GM19467 (cell line): ENCODE results near the gene ACIN1.

Experiments used
- ATAC-seq: cut with Tn5 transposase; IDR thresholded peaks from one replicate; pipeline ENCODE4 v1.9.1; 2021; ENCODE audit warnings: mild to moderate bottlenecking, moderate library complexity; ENCODE audit not compliant: unreplicated experiment

ACIN1 gene

GRCh38 chr14:23062002-23062401, 32.9 kb downstream of the ACIN1 start:
- no peak for ATAC-seq

DNA sequence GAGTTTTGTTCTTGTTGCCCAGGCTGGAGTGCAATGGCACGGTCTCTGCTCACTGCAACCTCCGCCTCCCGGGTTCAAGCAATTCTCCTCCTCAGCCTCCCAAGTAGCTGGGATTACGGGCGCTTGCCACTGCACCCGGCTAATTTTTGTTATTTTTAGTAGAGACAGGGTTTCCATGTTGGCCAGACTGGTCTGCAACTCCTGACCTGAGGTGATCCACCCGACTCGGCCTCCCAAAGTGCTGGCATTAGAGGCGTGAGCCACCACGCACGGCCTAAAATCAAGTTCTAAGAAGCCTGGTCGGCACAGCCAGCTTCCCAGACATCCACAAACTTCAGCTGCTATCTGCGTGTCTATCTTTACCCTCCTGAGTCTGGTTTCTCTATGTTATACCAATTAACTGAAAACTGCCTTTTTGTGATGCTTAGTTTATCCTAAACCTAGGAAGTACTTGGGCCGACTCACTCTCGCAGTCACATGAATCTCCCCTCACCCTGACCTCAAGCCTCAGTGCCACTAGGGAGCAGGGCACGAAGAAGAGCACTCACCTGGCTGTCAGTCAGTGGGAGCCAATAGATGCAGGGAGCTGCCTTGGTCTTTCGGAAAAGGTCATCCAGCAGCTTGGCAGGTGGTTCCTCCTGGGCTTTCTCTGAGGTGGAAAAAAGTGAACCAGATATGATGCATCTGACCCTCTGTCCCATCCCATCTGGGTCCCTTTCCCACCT, 34.2 kb downstream of the ACIN1 start:
- no peak for ATAC-seq

GRCh38 chr14:23058654-23059504, 36.1 kb downstream of the ACIN1 start:
- ATAC-seq, result no peak

GRCh38 chr14:23057757-23058653, 36.9 kb downstream of the ACIN1 start:
- peak; percentile 60 for ATAC-seq

- ATAC-seq, result peak; percentile 40
Observed at GRCh38 chr14:23056956-23057756, 37.8 kb downstream of the ACIN1 start, which contains the start of gene CDH24. Gene CDH24 (minus strand): TSS chr14:23057520. CDS start chr14:23055733, 1,787 bp downstream.

- ATAC-seq, result peak; percentile 51
Observed at GRCh38 chr14:23056145-23056955, 38.6 kb downstream of the ACIN1 start.

- ATAC-seq, result no peak
Observed at GRCh38 chr14:23055621-23056144, 39.3 kb downstream of the ACIN1 start.

- ATAC-seq, result no peak
Observed at GRCh38 chr14:23055147-23055550, 39.8 kb downstream of the ACIN1 start.

DNA sequence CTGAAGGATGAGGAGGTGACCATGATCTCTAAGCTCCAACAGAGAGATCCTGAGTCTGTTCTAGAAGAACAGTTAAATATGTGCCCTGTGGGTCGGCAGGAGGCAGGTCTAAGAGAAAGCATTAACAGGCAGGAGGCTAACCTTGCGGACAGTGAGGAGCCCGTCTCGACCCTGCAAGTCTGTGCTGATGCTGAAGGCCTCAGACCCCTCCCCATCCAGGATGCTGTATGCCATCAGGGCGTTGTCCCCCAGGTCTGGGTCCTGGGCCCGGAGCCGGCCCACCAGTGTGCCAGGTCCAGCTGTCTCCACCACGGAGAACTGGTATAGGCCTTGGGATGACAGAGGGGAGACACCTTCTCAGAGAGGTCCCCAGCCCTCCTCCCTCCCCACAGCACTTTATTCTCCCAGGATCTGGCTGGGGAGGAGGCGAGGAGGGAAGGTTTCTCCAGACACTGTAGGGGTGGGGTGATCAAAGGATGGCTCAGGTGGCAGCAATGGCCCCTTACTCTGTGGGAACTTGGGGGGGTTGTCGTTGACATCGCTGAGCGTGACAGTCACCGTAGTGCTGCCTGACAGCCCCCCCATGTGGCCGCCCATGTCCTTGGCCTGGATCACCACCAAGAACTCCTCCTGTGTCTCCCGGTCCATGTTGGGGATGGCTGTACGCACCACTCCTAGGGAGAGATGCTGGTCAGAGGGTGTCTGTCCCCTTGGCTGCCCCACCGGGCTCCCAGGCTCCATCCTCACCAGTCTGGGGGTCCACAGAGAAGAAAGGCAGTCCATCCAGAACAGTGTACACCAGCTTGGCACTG, 40.7 kb downstream of the ACIN1 start:
- no peak for ATAC-seq

GRCh38 chr14:23053426-23053825, 41.5 kb downstream of the ACIN1 start:
- no peak for ATAC-seq

DNA sequence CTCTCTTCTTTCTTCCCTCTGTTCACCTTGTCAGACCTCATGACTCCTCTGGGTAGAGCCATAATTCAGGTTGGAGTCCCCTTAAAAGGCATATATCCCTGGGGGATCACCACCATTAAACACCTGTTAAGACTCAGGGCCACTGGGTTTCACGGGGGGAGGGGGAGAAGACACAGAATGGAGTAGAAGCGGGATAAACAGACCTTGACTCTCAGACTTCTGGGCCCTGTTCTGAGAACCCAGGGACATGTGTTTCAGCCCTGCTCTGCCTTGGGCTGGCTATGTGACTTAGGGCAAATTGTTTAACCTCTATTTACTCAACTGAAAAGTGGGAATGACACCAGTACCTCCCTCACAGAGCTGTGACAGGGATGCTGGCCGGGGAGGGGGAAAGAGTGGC, 42.3 kb downstream of the ACIN1 start:
- no peak for ATAC-seq

GRCh38 chr14:23052182-23052623, 42.7 kb downstream of the ACIN1 start:
- ATAC-seq, result no peak

GRCh38 chr14:23051141-23052057, 43.5 kb downstream of the ACIN1 start:
- ATAC-seq, result no peak

DNA sequence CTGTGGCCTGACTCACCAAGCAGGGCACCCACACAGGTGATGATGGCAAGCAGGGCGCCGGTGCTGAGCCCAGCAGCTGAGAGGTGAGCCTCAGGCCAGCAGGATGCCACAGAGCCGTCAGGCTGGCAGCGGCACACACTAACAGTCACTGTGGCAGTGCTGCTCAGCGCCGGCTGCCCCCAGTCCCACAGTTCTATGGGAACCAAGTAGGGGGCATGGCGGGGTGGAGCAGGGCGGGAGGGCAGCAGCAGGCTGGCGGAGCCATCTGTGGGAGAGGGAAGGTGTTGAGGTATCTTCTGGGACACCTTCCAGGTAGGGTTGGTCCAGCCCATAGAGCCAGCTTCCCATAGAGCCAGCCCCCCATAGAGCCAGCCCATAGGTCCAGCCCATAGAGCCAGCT, 45.9 kb downstream of the ACIN1 start:
- ATAC-seq, result no peak

DNA sequence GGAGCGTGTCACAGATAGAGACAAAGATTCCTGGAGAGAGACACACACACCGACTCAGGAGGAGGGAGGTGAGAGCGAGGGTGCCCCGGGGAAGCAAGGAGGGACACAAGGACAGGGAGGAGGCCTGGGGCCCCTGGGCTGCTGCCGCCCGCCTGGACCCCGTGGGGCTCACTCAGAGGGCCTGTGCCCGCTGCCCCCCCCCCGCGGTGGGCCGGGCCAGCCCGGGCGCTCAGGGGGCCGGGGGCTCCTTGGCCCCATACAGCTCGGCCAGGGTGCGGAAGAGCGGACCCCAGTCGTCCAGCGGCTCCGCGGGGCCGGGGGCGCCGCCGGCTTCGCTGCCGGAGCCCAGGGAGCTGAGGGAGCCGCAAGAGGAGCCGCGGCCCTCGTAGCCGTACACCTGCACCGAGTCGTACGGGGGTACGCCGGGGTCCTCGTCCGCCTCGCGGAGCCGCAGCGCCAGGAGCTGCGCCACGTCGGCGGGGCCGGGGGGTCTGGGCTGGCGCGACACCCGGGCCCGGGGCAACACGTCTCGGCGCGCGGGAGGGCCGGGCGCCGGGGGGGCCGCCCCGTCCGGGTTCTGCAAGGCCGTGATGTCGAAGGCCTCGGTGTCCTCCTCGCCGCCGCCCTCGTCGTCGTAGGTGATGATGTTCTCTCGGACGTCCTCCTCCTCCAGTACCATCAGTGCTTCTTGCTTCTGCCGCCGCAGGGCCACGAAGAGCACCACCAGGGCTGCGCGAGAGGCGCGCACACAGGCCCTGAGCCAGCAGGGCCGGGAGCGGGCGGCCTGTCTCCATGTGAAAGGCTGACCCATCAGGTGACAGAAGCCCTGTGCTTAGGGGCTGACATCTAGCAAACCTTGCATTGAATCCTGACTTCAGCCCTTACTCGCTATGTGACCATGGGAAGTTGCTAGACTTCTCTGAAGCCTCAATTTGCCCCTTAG, 46.9 kb downstream of the ACIN1 start:
- ATAC-seq, result no peak

DNA sequence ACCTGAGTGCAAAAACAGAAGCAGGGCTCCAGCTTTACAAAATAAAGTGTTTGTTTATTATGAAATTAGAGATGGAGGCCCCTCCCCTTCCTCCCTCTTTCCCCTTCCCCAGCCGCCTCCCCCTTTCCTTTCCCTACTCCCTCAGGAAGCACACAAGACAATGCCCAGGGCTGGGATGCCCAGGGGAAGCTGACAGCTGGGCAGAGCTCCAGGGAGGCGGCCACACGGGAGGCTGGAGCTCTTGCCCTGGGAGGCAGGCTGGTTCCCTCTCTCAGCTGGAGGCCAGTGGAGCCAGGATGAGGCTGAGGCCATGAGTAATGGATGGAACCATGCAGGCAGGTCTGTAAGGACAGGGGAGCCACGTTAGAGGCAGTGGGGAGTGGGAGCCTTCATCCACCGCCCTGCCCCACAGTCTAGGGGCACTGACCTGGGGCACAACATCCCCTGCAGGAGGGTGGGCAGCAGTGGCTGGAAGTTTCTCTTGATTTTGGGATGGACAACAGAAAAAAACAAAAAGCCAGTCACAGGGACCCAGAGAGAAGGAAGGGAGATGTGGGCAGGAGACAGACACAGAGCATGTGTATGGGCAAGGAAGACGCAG, 47.8 kb downstream of the ACIN1 start:
- no peak for ATAC-seq
